ENCODE results near the gene KANSL1.

DNA sequence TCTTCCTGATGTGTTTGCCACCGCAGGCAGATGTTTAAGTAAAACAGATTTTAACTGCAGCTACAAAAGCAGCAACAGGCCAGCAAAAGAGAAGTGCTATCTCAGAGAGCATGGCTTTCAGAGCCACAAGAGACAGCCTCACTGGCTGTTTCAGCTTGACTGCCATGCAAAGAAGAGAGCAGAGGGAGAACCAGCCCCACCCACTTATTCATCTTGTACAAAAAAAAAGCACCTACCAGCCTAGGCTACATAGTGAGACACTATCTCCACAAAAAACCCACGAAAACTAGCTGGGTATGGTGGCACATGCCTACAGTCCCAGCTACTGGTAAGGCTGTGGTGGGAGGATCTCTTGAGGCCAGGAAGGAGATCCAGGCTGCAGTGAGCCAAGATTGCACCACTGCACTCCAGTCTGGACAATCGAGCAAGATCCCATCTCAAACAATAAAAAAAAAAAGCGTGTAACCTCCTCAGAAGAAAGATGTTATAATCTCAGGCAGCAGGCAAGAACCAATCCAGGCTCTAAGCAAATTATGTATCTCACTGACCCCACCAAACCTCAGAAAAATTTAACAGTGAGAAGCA, 164.2 kb downstream of the KANSL1 start:
- TF ChIP-seq EP300 (IDR thresholded peaks at IDR 0.05; ENCODE audit: borderline replicate concordance) = no peak
- no peak for TF ChIP-seq TAF1 (IDR thresholded peaks at IDR 0.05; ENCODE audit: low read depth)
- no peak for TF ChIP-seq FOXM1 (IDR thresholded peaks at IDR 0.05; ENCODE audit: borderline replicate concordance, low read depth)
- TF ChIP-seq RAD21 (IDR thresholded peaks at IDR 0.05; ENCODE audit: low read depth) = no peak
- TF ChIP-seq CEBPB (IDR thresholded peaks at IDR 0.05) = no peak
